Upper lobe of right lung (tissue), 1 donor: ENCODE measurements around the gene APOLD1. TPM values are rescaled to one million over a fixed set of nuclear protein-coding genes. Genes with fewer than 3 reads are reported as not detected.

Experiments
- ATAC-seq: fragments of 200-7000 bp; cut with Tn5 transposase; one replicate; pipeline ENCODE4 v1.9.1; 2020; ENCODE audit warnings: mild to moderate bottlenecking, moderate library complexity
- DNase-seq: peaks from one replicate; pipeline ENCODE4 v3.0.0-alpha.2; 2020
- H3K27ac ChIP-seq: fragments of 200-600 bp; one replicate; pipeline ENCODE4 v1.8.0; 2022
- H3K27me3 ChIP-seq: fragments of 200-600 bp; one replicate; pipeline ENCODE4 v1.8.0; 2022; ENCODE audit warnings: mild to moderate bottlenecking
- H3K36me3 ChIP-seq: fragments of 200-600 bp; one replicate; pipeline ENCODE4 v1.8.0; 2022
- H3K4me1 ChIP-seq: fragments of 200-600 bp; one replicate; pipeline ENCODE4 v1.8.0; 2022
- H3K4me3 ChIP-seq: fragments of 200-600 bp; one replicate; pipeline ENCODE4 v1.8.0; 2022; ENCODE audit warnings: mild to moderate bottlenecking
- H3K9me3 ChIP-seq: fragments of 200-600 bp; one replicate; pipeline ENCODE4 v1.8.0; 2022
- CTCF ChIP-seq: fragments of 200-600 bp; IDR thresholded peaks from one replicate; pipeline ENCODE4 v1.8.0; 2022; ENCODE audit warnings: antibody characterized with exemption
- intact Hi-C: fragments of 100-400 bp; cut with DNase I; formaldehyde crosslinking; loops from one replicate; pipeline ENCODE4 v1.11.0; 2022
- total RNA-seq: library from RNA; stranded (reverse); fragmentation: NEBNext Ultra II Directional; extraction: Animal tissue kit (Norgen Biotek cat#: 25700); gene quantifications from one replicate; pipeline ENCODE4 v1.2.1, GENCODE V29; 2021
- donor health status: DM: no; HTN: yes; CAD: no; lungs with severe emphysema.

Gene APOLD1
- total RNA-seq, 1 donor from 2014 or later = 14.4 TPM

DNA sequence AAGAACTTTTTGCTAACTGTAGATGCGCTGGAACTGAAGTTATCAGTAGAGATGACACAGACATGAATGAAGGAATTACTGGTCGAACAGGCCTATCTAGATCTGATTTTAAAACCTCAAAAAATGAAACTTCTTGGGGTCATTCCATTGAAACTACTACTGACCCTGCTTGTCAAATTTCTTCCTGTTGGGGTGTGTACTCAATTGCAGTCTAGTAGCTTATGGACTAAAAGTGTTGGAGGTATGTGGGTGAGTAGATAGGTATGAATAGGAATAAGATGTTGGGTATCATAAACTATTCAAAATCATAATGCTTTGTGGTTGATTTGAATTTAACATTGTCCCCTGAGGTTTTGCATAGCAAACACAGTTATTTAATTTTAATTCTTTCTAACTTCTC, 9.2 kb downstream of the APOLD1 start:
- no peak overlapping the region for H3K27ac ChIP-seq
- ATAC-seq (no peak), DNase-seq (no peak)
- H3K9me3 ChIP-seq = no peaks in the 10 kb centered on the region
- no peaks in the 10 kb centered on the region for H3K27me3 ChIP-seq
- intact Hi-C loops = no loop called here
- TF ChIP-seq CTCF = no peak
- peaks cover 9% of the 10 kb centered on the region for H3K4me1 ChIP-seq
- H3K36me3 ChIP-seq = no peaks in the 10 kb centered on the region
- H3K4me3 ChIP-seq = no peak overlapping the region

- intact Hi-C loops = no loop called here
- H3K27ac ChIP-seq = no peak overlapping the region
- H3K27me3 ChIP-seq = no peaks in the 10 kb centered on the region
- no peak for TF ChIP-seq CTCF
- no peak for DNase-seq
- H3K4me1 ChIP-seq = peaks cover 9% of the 10 kb centered on the region
- no peaks in the 10 kb centered on the region for H3K36me3 ChIP-seq
- ATAC-seq = no peak
- H3K9me3 ChIP-seq = no peaks in the 10 kb centered on the region
- H3K4me3 ChIP-seq = no peak overlapping the region
These were observed 10.7 kb downstream of the APOLD1 start for GRCh38 chr12:12796171-12796570.

- Histone ChIP-seq H3K27me3 (no peaks in the 10 kb centered on the region), H3K36me3 (no peaks in the 10 kb centered on the region), H3K27ac (no peak overlapping the region), H3K4me1 (peaks cover 1% of the 10 kb centered on the region), H3K9me3 (no peaks in the 10 kb centered on the region), H3K4me3 (no peak overlapping the region)
- no peak for TF ChIP-seq CTCF
- intact Hi-C loops = no loop called here
- no peak for DNase-seq
- ATAC-seq = no peak
These were observed 11.7 kb downstream of the APOLD1 start for GRCh38 chr12:12796928-12797793.

- ATAC-seq (no peak), DNase-seq (no peak)
- TF ChIP-seq CTCF = no peak
- H3K4me1 ChIP-seq = peaks cover 1% of the 10 kb centered on the region
- intact Hi-C loops = no loop called here
- H3K27me3 ChIP-seq = no peaks in the 10 kb centered on the region
- no peak overlapping the region for H3K27ac ChIP-seq
- H3K9me3 ChIP-seq = no peaks in the 10 kb centered on the region
- no peaks in the 10 kb centered on the region for H3K36me3 ChIP-seq
- no peak overlapping the region for H3K4me3 ChIP-seq
These were observed 12.3 kb downstream of the APOLD1 start for GRCh38 chr12:12797794-12798152.

- no peak overlapping the region for H3K27ac ChIP-seq
- intact Hi-C loops = no loop called here
- no peaks in the 10 kb centered on the region for H3K27me3 ChIP-seq
- DNase-seq = no peak
- no peak for ATAC-seq
- H3K4me1 ChIP-seq = peaks cover 8% of the 10 kb centered on the region
- no peak for TF ChIP-seq CTCF
- no peaks in the 10 kb centered on the region for H3K36me3 ChIP-seq
- H3K9me3 ChIP-seq = no peaks in the 10 kb centered on the region
- no peak overlapping the region for H3K4me3 ChIP-seq
These were observed 13.0 kb downstream of the APOLD1 start for GRCh38 chr12:12798480-12798879.
